ENCODE data around the gene RDH16.
"Not testable (repeated sequence)": the region's sequence is repeated elsewhere in the genome, so short reads cannot be mapped to it uniquely, and the experiment has no call there.

Gene RDH16

DNA sequence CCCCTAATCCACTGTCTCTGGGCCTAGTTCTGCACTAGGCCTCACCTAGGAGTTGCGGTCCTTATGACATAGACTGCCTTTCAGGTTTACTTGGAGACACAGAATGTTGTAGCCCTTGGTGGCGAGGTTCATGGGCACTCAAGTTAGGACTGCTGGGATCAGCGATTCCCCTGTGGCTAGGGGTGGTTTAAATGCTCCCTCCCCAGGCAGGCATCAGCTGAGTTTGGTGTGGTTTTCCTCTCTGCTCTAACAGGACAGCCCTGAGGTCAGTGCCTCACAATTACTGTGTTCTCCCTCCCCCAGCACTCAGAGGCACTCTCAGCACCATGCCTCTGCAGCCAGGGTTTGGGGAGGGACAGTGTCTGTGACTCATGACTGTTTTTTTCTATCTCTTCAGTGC, 22.2 kb upstream of the RDH16 start:
- H3K4me3 ChIP-seq (ENCODE audit: low read length) = no peak overlapping the region
- TF ChIP-seq CTCF (conservative IDR thresholded peaks at IDR 0.05; ENCODE audit: low read depth, low read length) = no peak
- DNase-seq (ENCODE audit: low read depth) = no peak

DNA sequence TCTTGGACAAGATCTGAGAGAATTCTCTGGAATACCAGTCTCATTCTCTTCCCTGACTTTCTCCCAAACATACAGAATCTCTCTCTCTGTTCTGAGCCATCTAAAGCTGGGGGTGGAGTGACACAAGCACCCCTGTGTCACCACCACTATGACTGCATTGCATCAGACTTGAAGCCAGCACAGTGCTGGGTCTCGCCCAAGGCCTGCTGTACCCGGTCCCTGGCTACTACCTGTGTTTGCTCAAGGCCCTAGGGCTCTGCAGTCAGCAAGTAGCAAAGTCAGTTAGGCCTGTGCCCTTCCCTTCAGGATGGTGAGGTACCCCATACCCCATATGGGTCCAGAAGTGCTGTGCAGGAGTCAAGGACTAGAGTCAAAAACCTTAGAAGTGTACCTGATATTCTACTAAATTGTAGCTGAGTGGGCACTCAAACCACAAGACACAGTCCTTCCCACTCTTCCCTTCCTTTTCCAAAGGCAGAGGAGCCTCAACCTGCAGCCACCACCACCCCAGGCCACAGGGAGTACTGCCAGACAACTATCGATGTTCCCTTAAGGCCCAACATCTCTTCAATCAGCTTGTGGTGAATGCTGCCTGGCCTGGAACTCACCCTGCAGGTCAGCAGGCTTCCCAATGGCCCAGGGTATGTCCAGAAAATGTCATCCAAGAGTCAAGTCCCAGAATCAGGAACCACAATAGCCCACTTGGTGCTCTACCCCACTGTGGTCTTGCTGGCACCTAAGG, 21.2 kb upstream of the RDH16 start:
- DNase-seq (ENCODE audit: low read depth) = no peak
- no peak for TF ChIP-seq CTCF (conservative IDR thresholded peaks at IDR 0.05; ENCODE audit: low read depth, low read length)

DNA sequence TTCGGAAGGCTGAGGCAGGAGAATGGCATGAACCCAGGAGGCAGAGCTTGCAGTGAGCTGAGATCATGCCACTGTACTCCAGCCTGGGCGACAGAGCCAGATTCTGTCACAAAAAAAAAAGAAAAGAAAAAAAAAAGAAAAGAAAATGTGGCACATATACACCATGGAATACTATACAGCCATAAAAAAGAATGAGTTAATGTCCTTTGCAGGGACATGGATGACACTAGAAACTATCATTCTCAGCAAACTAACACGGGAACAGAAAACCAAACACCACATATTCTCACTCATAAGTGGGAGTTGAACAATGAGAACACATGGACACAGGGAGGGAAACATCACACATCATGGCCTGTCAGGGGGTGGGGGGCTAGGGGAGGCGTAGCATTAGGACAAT, 20.0 kb upstream of the RDH16 start:
- not testable (repeated sequence) for DNase-seq (ENCODE audit: low read depth); H3K4me3 ChIP-seq (ENCODE audit: low read length)

More for the DNA sequence above, 21.2 kb upstream of the RDH16 start:
- no peak overlapping the region for H3K4me3 ChIP-seq (ENCODE audit: low read length)

GRCh38 chr12:56974224-56974623, 16.8 kb upstream of the RDH16 start:
- DNase-seq (ENCODE audit: low read depth); H3K4me3 ChIP-seq (ENCODE audit: low read length): not testable (repeated sequence)

DNA sequence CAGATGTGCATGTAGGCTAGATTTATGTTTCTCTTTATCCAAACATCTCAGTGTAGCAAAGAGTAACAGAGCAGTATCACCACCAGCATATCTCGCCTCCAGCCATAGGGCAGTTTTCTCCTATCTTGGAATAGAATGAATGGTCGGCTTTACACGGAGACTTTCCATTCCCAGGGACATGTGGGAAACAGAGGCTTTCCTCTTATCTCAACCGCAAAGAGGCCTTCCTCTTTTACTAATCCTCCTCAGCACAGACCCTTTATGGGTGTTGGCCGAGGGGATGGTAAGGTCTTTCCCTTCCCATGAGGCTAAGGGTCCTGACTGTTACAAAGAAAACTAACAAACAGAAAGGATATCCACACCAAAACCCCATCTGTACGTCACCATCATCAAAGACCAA, 11.5 kb upstream of the RDH16 start:
- not testable (repeated sequence) for H3K4me3 ChIP-seq (ENCODE audit: low read length); DNase-seq (ENCODE audit: low read depth)

DNA sequence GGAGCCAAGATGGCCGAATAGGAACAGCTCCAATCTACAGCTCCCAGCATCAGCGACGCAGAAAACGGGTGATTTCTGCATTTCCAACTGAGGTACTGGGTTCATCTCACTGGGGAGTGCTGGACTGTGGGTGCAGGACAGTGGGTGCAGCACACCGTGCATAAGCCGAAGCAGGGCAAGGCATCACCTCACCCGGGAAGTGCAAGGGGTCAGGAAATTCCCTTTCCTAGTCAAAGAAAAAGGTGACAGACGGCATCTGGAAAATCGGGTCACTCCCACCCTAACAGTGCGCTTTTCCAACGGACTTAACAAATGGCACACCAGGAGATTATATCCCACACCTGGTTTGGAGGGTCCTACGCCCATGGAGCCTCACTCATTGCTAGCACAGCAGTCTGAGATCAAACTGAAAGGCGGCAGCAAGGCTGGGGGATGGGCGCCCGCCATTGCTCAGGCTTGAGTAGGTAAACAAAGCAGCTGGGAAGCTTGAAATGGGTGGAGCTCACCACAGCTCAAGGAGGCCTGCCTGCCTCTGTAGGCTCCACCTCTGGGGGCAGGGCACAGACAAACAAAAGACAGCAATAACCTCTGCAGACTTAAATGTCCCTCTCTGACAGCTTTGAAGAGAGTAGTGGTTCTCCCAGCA, 8.7 kb upstream of the RDH16 start:
- not testable (repeated sequence) for H3K4me3 ChIP-seq (ENCODE audit: low read length); DNase-seq (ENCODE audit: low read depth)

DNA sequence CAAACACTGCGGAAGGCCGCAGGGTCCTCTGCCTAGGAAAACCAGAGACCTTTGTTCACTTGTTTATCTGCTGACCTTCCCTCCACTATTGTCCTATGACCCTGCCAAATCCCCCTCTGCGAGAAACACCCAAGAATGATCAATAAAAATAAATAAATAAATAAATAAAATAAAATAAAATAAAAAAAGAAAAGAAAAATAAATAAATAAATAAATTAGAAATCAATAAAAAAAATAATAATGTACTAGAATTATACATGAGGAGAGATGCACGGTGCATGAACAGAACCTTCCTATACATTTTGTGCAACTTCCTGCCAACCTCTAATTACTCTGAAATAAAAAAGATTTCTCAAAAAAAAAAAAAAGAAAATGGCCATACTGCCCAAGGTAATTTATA, 7.7 kb upstream of the RDH16 start:
- DNase-seq (ENCODE audit: low read depth); H3K4me3 ChIP-seq (ENCODE audit: low read length): not testable (repeated sequence)

DNA sequence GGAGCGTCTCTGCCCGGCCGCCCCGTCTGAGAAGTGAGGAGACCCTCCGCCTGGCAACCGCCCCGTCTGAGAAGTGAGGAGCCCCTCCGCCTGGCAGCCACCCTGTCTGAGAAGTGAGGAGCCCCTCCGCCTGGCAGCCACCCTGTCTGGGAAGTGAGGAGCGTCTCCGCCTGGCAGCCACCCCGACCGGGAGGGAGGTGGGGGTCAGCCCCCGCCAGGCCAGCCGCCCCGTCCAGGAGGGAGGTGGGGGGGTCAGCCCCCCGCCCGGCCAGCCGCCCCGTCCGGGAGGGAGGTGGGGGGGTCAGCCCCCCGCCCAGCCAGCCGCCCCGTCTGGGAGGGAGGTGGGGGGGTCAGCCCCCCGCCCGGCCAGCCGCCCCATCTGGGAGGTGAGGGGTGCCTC, 6.1 kb upstream of the RDH16 start:
- DNase-seq (ENCODE audit: low read depth); H3K4me3 ChIP-seq (ENCODE audit: low read length): not testable (repeated sequence)

- not testable (repeated sequence) for H3K4me3 ChIP-seq (ENCODE audit: low read length); DNase-seq (ENCODE audit: low read depth)
Observed at GRCh38 chr12:56962247-56962646, 4.8 kb upstream of the RDH16 start.

DNA sequence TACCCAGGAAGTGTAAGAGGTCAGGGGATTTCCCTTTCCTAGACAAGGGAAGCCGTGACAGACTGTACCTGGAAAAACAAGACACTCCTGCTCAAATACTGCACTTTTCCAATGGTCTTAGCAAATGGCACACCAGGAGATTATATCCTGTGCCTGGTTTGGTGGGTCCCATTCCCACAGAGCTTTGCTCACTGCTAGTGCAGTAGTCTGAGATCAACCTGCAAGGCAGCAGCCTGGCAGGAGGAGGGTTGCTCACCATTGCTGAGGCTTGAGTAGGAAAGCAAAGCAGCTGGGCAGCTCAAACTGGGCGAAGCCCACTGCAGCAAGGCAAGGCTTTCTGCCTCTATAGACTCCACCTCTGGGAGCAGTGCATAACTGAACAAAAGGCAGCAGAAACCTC, 1.0 kb upstream of the RDH16 start:
- no peak for TF ChIP-seq CTCF (conservative IDR thresholded peaks at IDR 0.05; ENCODE audit: low read depth, low read length)
- no peak overlapping the region for H3K4me3 ChIP-seq (ENCODE audit: low read length)
- no peak for DNase-seq (ENCODE audit: low read depth)

DNA sequence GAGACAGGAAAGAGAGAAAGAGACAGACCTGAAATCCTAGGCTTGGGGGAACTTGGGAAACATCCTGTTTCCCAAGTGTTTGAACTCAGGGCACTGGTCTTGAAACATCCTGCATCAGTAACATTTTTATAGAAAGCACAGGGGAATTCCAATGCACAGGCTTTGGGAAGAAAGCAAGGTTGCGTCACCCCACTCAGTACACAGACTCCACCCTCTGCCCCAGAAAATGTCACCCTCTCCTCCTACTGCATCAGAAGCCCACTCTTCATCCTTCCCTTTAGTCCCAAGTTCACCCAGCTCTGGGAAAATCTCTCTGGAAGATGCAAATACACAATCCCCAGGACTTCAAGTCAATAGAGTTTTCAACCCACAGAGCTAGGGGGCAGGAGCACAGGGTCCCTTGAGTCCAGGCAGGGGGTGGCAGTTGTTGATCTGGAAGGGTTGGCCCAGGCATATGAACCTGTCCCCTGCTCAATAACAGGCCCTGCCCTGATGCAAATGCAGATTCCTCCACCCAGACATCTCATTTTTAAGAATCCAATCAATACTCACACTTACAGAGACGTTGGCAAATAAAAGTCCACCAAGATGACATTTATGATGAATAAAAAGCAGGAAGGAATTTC, 1.7 kb downstream of the RDH16 start:
- TF ChIP-seq CTCF (conservative IDR thresholded peaks at IDR 0.05; ENCODE audit: low read depth, low read length) = no peak
- H3K4me3 ChIP-seq (ENCODE audit: low read length) = no peak overlapping the region
- no peak for DNase-seq (ENCODE audit: low read depth)
